NCI-H146 treated with DMSO at 0.1 percent for 48 hours (cell line): Measurements from ENCODE around the gene SHMT2.
A peak's percentile ranks its signal among the peaks of the same experiment; 100 is the strongest.
"Not testable (repeated sequence)": the region's sequence is repeated elsewhere in the genome, so short reads cannot be mapped to it uniquely, and the experiment has no call there.

Source experiments
- DNase-seq: peaks from one replicate; lab custom pipeline; 2025; ENCODE audit not compliant: unreplicated experiment; lab: John Stamatoyannopoulos, UW

SHMT2 gene

GRCh38 chr12:57261428-57261865 is 31.9 kb downstream of the SHMT2 start:
- peak; percentile 76 for DNase-seq

- DNase-seq, result no peak
Observed at GRCh38 chr12:57262126-57262822, 32.8 kb downstream of the SHMT2 start.

GRCh38 chr12:57263096-57263495 is 33.6 kb downstream of the SHMT2 start:
- no peak for DNase-seq

- no peak for DNase-seq
Observed at GRCh38 chr12:57266681-57267080, 37.2 kb downstream of the SHMT2 start.

- no peak for DNase-seq
Observed at GRCh38 chr12:57268264-57268663, 38.8 kb downstream of the SHMT2 start.

GRCh38 chr12:57270966-57271470 is 41.5 kb downstream of the SHMT2 start:
- no peak for DNase-seq

- no peak for DNase-seq
Observed at GRCh38 chr12:57272337-57273151, 43.0 kb downstream of the SHMT2 start.

- DNase-seq, result no peak
Observed at GRCh38 chr12:57273516-57273915, 44.0 kb downstream of the SHMT2 start.

GRCh38 chr12:57276233-57276632 is 46.7 kb downstream of the SHMT2 start:
- DNase-seq, result not testable (repeated sequence)

- DNase-seq, result no peak
Observed at GRCh38 chr12:57276935-57277563, 47.5 kb downstream of the SHMT2 start.

GRCh38 chr12:57278465-57279381 is 49.2 kb downstream of the SHMT2 start:
- DNase-seq, result no peak

- DNase-seq, result no peak
Observed at GRCh38 chr12:57280211-57281062, 50.9 kb downstream of the SHMT2 start.

GRCh38 chr12:57282073-57282472 is 52.6 kb downstream of the SHMT2 start:
- DNase-seq, result not testable (repeated sequence)
